ENCODE results near the gene F2RL3. TPM values are rescaled to one million over a fixed set of nuclear protein-coding genes. Genes with fewer than 3 reads are reported as not detected.
"Not testable (repeated sequence)": the region's sequence is repeated elsewhere in the genome, so short reads cannot be mapped to it uniquely, and the experiment has no call there.

F2RL3 gene
- total RNA-seq, 2 donors from 2014 or later = 5.9 to 6.4 TPM

- H3K27ac ChIP-seq = no peak overlapping the region
- no peaks in the 10 kb centered on the region for H3K27me3 ChIP-seq
- no peak for TF ChIP-seq CTCF (IDR thresholded peaks at IDR 0.05)
- no peak overlapping the region for H3K4me3 ChIP-seq
- peaks cover 0 to 16% of the 10 kb centered on the region in 2 donors for H3K4me1 ChIP-seq
- H3K36me3 ChIP-seq = peaks cover 85% of the 10 kb centered on the region
- DNase-seq (ENCODE audit: low spot score) = no peak
- no peaks in the 10 kb centered on the region for H3K9me3 ChIP-seq
Observed at GRCh38 chr19:16869331-16869972, 19.3 kb upstream of the F2RL3 start.

DNA sequence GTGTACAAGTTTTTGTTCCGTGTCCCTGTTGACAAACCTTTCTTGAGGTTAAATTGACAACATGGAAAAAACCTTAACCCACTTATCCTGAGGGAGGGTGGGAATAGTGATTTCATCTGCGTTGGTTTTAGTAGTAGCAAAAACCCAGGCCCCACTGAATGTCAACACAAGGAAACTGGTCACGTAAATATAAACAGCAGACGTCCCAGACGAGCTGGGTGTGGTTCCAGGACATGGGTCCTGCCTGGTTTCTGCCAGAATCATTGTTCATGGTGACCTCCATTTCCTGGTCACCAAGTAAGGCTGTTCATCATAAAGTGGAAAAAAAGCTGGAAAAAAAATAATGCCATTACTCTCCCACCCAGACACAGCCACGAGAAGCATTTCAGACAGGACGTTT, 16.9 kb upstream of the F2RL3 start:
- Histone ChIP-seq H3K27ac (peak overlapping the region; percentile 49 to 67), H3K27me3 (no peaks in the 10 kb centered on the region), H3K4me3 (no peak overlapping the region), H3K4me1 (peaks cover 0 to 16% of the 10 kb centered on the region in 2 donors), H3K9me3 (no peaks in the 10 kb centered on the region), H3K36me3 (peaks cover 73% of the 10 kb centered on the region)
- no peak for TF ChIP-seq CTCF (IDR thresholded peaks at IDR 0.05)
- no peak for DNase-seq (ENCODE audit: low spot score)

GRCh38 chr19:16872728-16873127, 16.1 kb upstream of the F2RL3 start:
- Histone ChIP-seq H3K36me3 (peaks cover 73% of the 10 kb centered on the region), H3K9me3 (no peaks in the 10 kb centered on the region), H3K27me3 (no peaks in the 10 kb centered on the region), H3K4me3 (no peak overlapping the region), H3K4me1 (peaks cover 0 to 7% of the 10 kb centered on the region in 2 donors), H3K27ac (peak overlapping the region; percentile 40 to 67)
- no peak for DNase-seq (ENCODE audit: low spot score)
- no peak for TF ChIP-seq CTCF (IDR thresholded peaks at IDR 0.05)

DNA sequence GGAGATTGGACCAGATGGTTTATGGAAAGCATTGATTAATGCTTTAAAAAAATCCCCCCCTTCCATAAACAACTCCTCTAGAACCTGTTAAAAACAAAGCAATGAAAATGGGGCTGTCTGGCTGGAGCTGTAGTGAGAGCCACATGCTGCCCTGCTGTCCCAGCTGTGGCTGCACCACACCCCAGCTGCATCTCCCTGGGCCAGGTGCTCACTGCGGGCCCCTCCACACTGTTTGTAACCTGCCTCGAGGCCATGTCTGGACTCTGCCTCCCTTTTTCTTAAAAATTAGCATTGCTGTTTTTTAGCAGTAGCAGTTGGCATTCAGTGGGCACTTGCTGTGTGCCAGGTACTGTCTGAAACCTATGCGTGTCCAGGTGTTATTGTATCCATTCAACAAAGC, 15.2 kb upstream of the F2RL3 start:
- Histone ChIP-seq H3K27ac (peak overlapping the region in 1 of 2 donors; percentile 67), H3K36me3 (peaks cover 73% of the 10 kb centered on the region), H3K9me3 (no peaks in the 10 kb centered on the region), H3K4me1 (peaks cover 0 to 7% of the 10 kb centered on the region in 2 donors), H3K27me3 (no peaks in the 10 kb centered on the region), H3K4me3 (no peak overlapping the region)
- DNase-seq (ENCODE audit: low spot score) = no peak
- no peak for TF ChIP-seq CTCF (IDR thresholded peaks at IDR 0.05)

DNA sequence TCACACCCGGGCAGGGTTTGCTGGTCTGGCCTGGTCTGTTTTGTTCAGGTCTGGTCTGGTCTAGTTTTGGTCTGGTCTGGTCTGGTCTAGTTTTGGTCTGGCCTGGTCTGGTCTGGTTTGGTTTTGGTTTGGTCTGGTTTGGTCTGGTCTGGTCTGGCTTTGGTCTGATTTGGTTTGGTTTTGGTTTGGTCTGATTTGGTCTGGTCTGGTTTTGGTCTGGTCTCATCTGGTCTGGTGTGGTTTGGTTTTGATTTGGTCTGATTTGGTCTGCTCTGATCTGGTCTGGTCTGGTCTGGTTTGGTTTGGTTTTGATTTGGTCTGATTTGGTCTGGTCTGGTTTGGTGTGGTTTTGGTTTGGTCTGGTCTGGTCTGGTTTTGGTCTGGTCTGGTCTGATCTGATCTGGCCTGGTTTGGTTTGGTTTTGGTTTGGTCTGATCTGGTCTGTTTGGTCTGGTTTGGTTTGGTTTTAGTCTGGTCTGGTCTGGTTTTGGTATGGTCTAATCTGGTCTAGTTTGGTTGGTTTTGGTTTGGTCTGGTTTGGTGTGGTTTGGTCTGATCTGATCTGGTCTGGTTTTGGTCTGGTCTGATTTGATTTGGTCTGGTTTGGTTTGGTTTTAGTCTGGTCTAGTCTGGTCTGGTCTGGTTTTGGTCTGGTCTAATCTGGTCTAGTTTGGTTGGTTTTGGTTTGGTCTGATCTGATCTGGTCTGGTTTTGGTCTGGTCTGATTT, 14.4 kb upstream of the F2RL3 start:
- no peak overlapping the region for H3K4me3 ChIP-seq
- H3K27me3 ChIP-seq = no peaks in the 10 kb centered on the region
- no peak overlapping the region for H3K27ac ChIP-seq
- H3K36me3 ChIP-seq = peaks cover 73% of the 10 kb centered on the region
- no peaks in the 10 kb centered on the region for H3K9me3 ChIP-seq
- H3K4me1 ChIP-seq = peaks cover 0 to 7% of the 10 kb centered on the region in 2 donors
- no peak for TF ChIP-seq CTCF (IDR thresholded peaks at IDR 0.05)
- DNase-seq (ENCODE audit: low spot score) = no peak

GRCh38 chr19:16874978-16875299, 13.9 kb upstream of the F2RL3 start:
- H3K4me1 ChIP-seq; H3K9me3 ChIP-seq; H3K27me3 ChIP-seq; DNase-seq (ENCODE audit: low spot score); H3K4me3 ChIP-seq; H3K27ac ChIP-seq: not testable (repeated sequence)
- H3K36me3 ChIP-seq = peaks cover 73% of the 10 kb centered on the region

All from right atrium auricular region (tissue), 2 donors.